ENCODE results near the gene MOB3B.

GRCh38 chr9:27349698-27350080 lies 179.9 kb downstream of the MOB3B start:
- TF ChIP-seq CTCF (IDR thresholded peaks at IDR 0.05) (no peak), KDM5A (IDR thresholded peaks at IDR 0.05) (no peak)
